Ishikawa (cell line): ENCODE data around the gene TMEM37.

Experiments used
- EP300 ChIP-seq: IDR thresholded peaks from 2 replicates; pipeline ENCODE4 v1.6.1; 2012; ENCODE audit warnings: borderline replicate concordance
- RAD21 ChIP-seq: IDR thresholded peaks from 2 replicates; pipeline ENCODE4 v1.6.1; 2012; ENCODE audit warnings: low read depth
- REST ChIP-seq: IDR thresholded peaks from 2 replicates; pipeline ENCODE4 v1.6.1; 2012; ENCODE audit warnings: low read depth, mild to moderate bottlenecking
- TF ChIP-seq, protein P1 (sequence below): IDR thresholded peaks from 2 replicates; pipeline ENCODE4 v1.6.1; 2012

DNA sequence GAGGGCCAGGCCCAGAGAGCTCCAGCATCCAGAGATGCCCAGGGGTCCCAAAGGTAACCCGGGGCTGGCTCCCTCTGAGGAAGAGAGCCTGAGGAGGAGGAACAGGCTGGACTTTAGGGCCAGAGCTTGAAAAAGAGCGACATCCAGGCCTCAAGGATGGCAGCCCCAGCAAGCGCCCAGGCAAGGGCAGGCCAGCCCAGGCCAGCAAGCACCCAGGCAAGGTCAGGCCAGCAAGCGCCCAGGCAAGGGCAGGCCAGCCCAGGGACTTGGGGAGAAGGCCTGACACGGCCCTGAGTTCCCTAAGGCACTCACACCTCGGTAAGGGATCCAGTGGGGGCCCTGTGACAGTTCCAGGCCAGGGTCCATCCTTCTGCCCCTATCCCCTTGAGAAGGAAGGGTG is 34.5 kb upstream of the TMEM37 start:
- TF ChIP-seq RAD21, result no peak
- TF ChIP-seq REST, result no peak
- TF ChIP-seq, protein P1, sequence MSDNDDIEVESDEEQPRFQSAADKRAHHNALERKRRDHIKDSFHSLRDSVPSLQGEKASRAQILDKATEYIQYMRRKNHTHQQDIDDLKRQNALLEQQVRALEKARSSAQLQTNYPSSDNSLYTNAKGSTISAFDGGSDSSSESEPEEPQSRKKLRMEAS, result no peak
- TF ChIP-seq EP300, result no peak
